Vagina (tissue), 2 donors: ENCODE measurements around the gene HNRNPH1.

ENCODE experiments used
- POLR2A ChIP-seq, 2 donors: fragments of 450-650 bp; IDR thresholded peaks; one replicate each; pipeline ENCODE4 v1.6.1; 2017; ENCODE audit warnings: antibody characterized with exemption in 2 of 2, mild to moderate bottlenecking in 2 of 2, moderate library complexity in 2 of 2
- TF ChIP-seq, protein P1 (sequence below), 3 experiments: fragments of 450-650 bp in 2 of 3; fragments of 200-600 bp in 1 of 3; sonication (generic) in 1 of 3; IDR thresholded peaks; one replicate each; pipeline ENCODE4 v1.5.1; 2017 to 2019; ENCODE audit warnings: antibody characterized with exemption in 3 of 3, mild to moderate bottlenecking in 2 of 3, moderate library complexity in 2 of 3

DNA sequence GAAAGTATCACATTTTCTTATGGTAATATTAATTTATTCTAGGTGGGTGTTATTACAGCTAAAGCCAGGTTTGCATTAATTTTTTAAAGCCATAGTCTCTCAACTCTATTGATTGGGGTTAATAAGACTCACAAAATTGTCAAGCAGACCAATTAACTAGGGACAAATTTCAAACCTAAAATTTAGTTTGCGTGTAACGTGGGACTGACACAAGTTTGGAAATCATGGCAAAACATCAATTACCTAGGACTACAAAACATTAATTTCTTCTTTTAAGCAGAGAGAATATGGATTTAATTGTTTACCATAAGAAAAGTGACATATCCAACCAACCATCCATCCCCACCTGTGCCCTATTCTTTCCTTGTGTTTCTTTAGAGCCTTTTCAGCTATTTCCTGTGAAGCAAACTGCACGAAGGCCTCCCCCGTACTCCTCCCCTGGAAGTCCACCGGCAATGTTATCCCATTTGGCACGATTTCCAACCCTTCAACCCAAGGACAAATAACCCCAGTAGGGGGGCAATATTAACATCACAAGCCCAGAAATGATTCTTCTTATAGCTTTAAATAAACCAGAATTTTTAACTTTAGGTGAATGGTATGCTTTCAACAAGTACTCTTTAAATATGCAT is 4.4 kb downstream of the HNRNPH1 start:
- TF ChIP-seq, protein P1, sequence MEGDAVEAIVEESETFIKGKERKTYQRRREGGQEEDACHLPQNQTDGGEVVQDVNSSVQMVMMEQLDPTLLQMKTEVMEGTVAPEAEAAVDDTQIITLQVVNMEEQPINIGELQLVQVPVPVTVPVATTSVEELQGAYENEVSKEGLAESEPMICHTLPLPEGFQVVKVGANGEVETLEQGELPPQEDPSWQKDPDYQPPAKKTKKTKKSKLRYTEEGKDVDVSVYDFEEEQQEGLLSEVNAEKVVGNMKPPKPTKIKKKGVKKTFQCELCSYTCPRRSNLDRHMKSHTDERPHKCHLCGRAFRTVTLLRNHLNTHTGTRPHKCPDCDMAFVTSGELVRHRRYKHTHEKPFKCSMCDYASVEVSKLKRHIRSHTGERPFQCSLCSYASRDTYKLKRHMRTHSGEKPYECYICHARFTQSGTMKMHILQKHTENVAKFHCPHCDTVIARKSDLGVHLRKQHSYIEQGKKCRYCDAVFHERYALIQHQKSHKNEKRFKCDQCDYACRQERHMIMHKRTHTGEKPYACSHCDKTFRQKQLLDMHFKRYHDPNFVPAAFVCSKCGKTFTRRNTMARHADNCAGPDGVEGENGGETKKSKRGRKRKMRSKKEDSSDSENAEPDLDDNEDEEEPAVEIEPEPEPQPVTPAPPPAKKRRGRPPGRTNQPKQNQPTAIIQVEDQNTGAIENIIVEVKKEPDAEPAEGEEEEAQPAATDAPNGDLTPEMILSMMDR (IDR thresholded peaks at IDR 0.05) = no peak
- no peak for TF ChIP-seq POLR2A (IDR thresholded peaks at IDR 0.05)
